A673 (cell line): ENCODE data around the gene POLN. TPM values are rescaled to one million over a fixed set of nuclear protein-coding genes. Genes with fewer than 3 reads are reported as not detected.

Source experiments
- BruUV-seq: library from RNA; stranded (reverse); fragments of 400-500 nt; replicated peaks from 2 replicates; lab custom pipeline; 2021; lab: Mats Ljungman, UMichigan
- CTCF ChIA-PET: fragments of 300-600 bp; sonication (Branson Sonifier 250); formaldehyde crosslinking; loops from one replicate; lab custom pipeline; 2022; ENCODE audit warnings: antibody characterized with exemption; lab: Charles Lee
- POLR2A ChIA-PET: fragments of 300-600 bp; sonication (Branson Sonifier 250); formaldehyde crosslinking; loops from one replicate; lab custom pipeline; 2022; ENCODE audit warnings: antibody characterized with exemption; ENCODE audit not compliant: low non-redundant PET; lab: Charles Lee
- DNase-seq: peaks from one replicate; pipeline ENCODE4 v3.0.0-alpha.2; 2015; ENCODE audit warnings: low spot score
- H3K27ac ChIP-seq: fragments of 200-600 bp; sonication (generic); 2 replicates; pipeline ENCODE4 v1.5.1; 2016; ENCODE audit warnings: mixed run types, low read depth, mild to moderate bottlenecking, mixed read lengths, antibody characterized with exemption, low read length; ENCODE audit not compliant: poor library complexity, severe bottlenecking
- H3K27me3 ChIP-seq: fragments of 200-600 bp; sonication (generic); replicated peaks from 2 replicates; pipeline ENCODE4 v1.6.1; 2017; ENCODE audit warnings: mixed run types, low read depth, mild to moderate bottlenecking, mixed read lengths, antibody characterized with exemption, low read length; ENCODE audit not compliant: insufficient read depth, poor library complexity
- H3K36me3 ChIP-seq: fragments of 200-600 bp; sonication (generic); 2 replicates; pipeline ENCODE4 v1.6.1; 2016; ENCODE audit warnings: mixed run types, mild to moderate bottlenecking, mixed read lengths, antibody characterized with exemption, low read length; ENCODE audit not compliant: insufficient read depth, poor library complexity, severe bottlenecking
- H3K4me1 ChIP-seq: fragments of 200-600 bp; sonication (generic); 2 replicates; pipeline ENCODE4 v1.6.1; 2017; ENCODE audit warnings: mixed run types, mild to moderate bottlenecking, mixed read lengths, antibody characterized with exemption, low read length; ENCODE audit not compliant: insufficient read depth, poor library complexity, severe bottlenecking
- H3K4me3 ChIP-seq: fragments of 200-600 bp; sonication (generic); 2 replicates; pipeline ENCODE4 v1.5.1; 2016; ENCODE audit warnings: low read depth, mixed run types, mild to moderate bottlenecking, mixed read lengths, low read length; ENCODE audit not compliant: poor library complexity, severe bottlenecking
- H3K9me3 ChIP-seq: fragments of 200-600 bp; sonication (generic); 2 replicates; pipeline ENCODE4 v1.6.1; 2016; ENCODE audit warnings: mixed run types, low read depth, mild to moderate bottlenecking, mixed read lengths, antibody characterized with exemption, low read length; ENCODE audit not compliant: poor library complexity, severe bottlenecking
- EZH2 ChIP-seq: fragments of 200-600 bp; sonication (generic); IDR thresholded peaks from 2 replicates; pipeline ENCODE4 v1.6.1; 2017; ENCODE audit warnings: borderline replicate concordance, low read depth, mild to moderate bottlenecking, mixed read lengths, antibody characterized with exemption, low read length; ENCODE audit not compliant: poor library complexity, severe bottlenecking
- intact Hi-C: fragments of 100-400 bp; cut with micrococcal nuclease; formaldehyde crosslinking; loops from one replicate; pipeline ENCODE4 v1.10.0; 2022; ENCODE audit not compliant: unreplicated experiment
- total RNA-seq: library from RNA; stranded (reverse); gene quantifications from 2 replicates; pipeline ENCODE4 v1.2.3, GENCODE V29; 2021
- TF ChIP-seq, protein P1 (sequence below): fragments of 300-800, 200-600 bp; sonication (generic); conservative IDR thresholded peaks from 2 replicates; pipeline ENCODE4 v1.5.1; 2017; ENCODE audit warnings: low read depth, mild to moderate bottlenecking, antibody characterized with exemption, low read length, moderate library complexity, mixed read lengths

The POLN gene
- total RNA-seq, 1 experiment from 2014 or later = 4.0 TPM

DNA sequence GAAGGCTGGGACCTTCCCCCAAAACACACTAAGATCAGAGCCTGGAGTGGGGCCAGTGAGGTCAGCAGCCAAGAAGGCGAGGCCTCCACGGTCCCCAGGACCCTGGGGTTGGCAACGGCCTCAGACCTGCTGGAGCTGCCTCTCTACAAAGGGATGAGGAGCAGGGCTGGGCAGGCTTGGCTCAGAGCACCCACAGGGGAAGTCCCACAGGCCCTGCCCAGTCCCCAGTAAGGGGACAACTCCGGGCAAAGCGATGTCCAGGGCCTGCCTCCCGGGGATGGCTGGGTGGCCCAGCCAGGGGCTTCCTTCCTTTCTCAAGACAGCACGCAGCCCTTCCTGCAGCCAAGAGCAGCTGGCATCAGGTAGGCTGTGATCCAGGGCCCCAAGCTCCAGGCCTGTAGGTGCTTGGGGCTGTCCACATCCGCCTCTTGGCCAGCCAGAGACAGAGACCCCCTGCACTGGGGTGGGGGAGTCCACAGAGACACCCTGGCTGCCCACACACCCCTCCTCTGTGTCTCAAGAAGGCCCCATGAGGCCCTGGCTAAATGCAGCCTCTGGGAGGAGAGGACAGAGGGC, 14.3 kb upstream of the POLN start:
- H3K9me3 ChIP-seq = no peaks in the 10 kb centered on the region
- ChIA-PET POLR2A (no interaction called here), CTCF (no interaction called here)
- TF ChIP-seq EZH2 = no peak
- TF ChIP-seq, protein P1, sequence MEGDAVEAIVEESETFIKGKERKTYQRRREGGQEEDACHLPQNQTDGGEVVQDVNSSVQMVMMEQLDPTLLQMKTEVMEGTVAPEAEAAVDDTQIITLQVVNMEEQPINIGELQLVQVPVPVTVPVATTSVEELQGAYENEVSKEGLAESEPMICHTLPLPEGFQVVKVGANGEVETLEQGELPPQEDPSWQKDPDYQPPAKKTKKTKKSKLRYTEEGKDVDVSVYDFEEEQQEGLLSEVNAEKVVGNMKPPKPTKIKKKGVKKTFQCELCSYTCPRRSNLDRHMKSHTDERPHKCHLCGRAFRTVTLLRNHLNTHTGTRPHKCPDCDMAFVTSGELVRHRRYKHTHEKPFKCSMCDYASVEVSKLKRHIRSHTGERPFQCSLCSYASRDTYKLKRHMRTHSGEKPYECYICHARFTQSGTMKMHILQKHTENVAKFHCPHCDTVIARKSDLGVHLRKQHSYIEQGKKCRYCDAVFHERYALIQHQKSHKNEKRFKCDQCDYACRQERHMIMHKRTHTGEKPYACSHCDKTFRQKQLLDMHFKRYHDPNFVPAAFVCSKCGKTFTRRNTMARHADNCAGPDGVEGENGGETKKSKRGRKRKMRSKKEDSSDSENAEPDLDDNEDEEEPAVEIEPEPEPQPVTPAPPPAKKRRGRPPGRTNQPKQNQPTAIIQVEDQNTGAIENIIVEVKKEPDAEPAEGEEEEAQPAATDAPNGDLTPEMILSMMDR = no peak
- no TSS peak for BruUV-seq
- H3K36me3 ChIP-seq = no peaks in the 10 kb centered on the region
- no peak for DNase-seq
- H3K27me3 ChIP-seq = no peaks in the 10 kb centered on the region
- peaks cover 20% of the 10 kb centered on the region for H3K4me1 ChIP-seq
- intact Hi-C loops = no loop called here
- H3K4me3 ChIP-seq = no peak overlapping the region
- peak overlapping the region; percentile 44 for H3K27ac ChIP-seq

DNA sequence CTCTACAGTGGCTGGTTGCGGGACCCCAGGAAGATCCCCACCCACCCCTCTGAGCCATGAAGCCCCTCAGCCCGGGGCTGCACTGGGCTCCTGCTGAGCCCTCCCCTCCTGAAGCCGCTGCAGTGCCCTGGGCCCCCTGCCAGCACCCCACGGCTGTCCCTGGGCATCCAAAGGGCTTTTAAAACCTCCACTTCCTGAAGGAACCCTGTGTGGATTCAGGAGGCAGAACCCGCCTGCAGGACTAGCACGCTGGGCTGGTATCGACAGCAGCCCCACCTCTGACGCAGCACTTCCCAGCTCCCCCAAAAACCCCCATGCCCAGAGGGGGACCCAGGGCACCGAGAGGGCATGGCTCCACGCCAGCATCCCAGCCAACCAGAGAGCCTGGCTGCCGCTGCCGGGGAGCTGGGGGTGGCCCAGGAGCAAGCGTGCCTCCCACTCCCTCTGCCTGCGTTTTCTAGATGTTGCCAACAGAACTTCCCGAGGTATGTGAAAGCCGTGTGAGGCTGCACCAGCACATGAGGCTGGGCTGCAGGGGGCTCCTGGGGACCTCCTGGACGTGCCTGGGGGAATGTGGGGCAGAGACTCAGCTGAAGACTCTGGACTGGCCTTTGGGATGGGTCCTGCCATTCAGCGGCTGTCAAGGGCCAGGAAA, 13.7 kb upstream of the POLN start:
- Histone ChIP-seq H3K36me3 (no peaks in the 10 kb centered on the region), H3K9me3 (no peaks in the 10 kb centered on the region), H3K4me3 (no peak overlapping the region), H3K27me3 (no peaks in the 10 kb centered on the region), H3K27ac (peak overlapping the region; percentile 44), H3K4me1 (peaks cover 20% of the 10 kb centered on the region)
- intact Hi-C loops = no loop called here
- POLR2A ChIA-PET = no interaction called here
- no TSS peak for BruUV-seq
- CTCF ChIA-PET = no interaction called here
- TF ChIP-seq, protein P1 = no peak
- no peak for TF ChIP-seq EZH2
- peak; percentile 54 for DNase-seq

DNA sequence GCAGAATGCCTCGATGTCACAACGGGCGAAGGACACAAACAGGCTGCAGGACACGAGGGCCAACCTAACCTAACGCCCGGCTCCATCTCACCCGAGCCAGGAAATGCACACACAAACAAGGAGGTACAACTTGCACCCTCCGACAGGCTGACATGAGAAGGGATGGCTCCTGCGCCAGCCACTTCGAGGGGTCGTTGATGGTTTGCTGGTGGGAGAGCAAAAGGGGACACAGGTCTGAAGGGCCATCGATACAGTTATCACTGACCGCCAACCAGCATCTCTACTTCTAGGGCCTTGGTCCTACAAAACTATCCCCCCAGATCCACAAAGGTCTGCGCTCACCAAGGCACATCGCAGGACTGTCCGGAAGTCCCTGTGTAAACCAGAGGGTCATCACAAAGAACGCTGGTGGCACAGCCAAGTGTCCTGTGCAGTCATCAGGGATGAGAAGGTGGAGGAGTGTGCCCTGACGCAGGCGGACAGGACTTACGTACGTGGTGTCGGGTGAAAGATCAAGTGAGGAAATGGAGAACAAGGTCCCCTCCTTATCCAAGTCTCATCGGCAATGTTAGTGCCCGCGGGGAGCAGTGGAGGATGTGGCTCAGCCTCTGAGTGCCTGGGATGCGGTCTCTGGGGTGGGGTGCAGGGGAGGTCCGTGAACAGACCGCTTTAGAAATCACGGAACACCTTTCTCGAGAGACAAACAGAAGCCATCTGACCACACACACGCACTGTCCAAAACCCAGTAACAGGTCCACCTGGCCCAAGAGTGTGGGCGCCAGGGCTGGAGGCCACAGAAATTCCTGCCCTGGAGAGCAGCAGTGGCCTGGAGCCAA, 13.0 kb upstream of the POLN start:
- peaks cover 20% of the 10 kb centered on the region for H3K4me1 ChIP-seq
- TF ChIP-seq EZH2 = no peak
- TF ChIP-seq, protein P1 = no peak
- no peaks in the 10 kb centered on the region for H3K27me3 ChIP-seq
- TSS peak; percentile 19 for BruUV-seq
- H3K27ac ChIP-seq = no peak overlapping the region
- ChIA-PET CTCF (no interaction called here), POLR2A (no interaction called here)
- DNase-seq = no peak
- no peaks in the 10 kb centered on the region for H3K9me3 ChIP-seq
- H3K36me3 ChIP-seq = no peaks in the 10 kb centered on the region
- intact Hi-C loops = no loop called here
- H3K4me3 ChIP-seq = no peak overlapping the region
